B cell (primary cell): Measurements from ENCODE around the gene THBS2. TPM values are rescaled to one million over a fixed set of nuclear protein-coding genes. Genes with fewer than 3 reads are reported as not detected.

ENCODE experiments used
- ATAC-seq: fragments of 200-7000 bp; cut with Tn5 transposase; one replicate; pipeline ENCODE4 v1.10.0; 2021; ENCODE audit warnings: low read depth, mild to moderate bottlenecking, moderate number of reproducible peaks, moderate library complexity
- CTCF ChIA-PET: fragments of 350-600 bp; sonication (Branson Sonifier 250); formaldehyde crosslinking; loops from one replicate; lab custom pipeline; 2021; ENCODE audit warnings: antibody characterized with exemption, inconsistent platforms; lab: Charles Lee
- POLR2A ChIA-PET: fragments of 350-600 bp; sonication (Branson Sonifier 250); formaldehyde crosslinking; loops from one replicate; lab custom pipeline; 2021; ENCODE audit warnings: antibody characterized with exemption; lab: Charles Lee
- DNase-seq: peaks from one replicate; pipeline ENCODE4 v3.0.0; 2013
- H2AFZ ChIP-seq: 2 replicates; pipeline ENCODE4 v1.6.1; 2012; ENCODE audit warnings: mild to moderate bottlenecking, low read depth, low read length; ENCODE audit not compliant: insufficient read depth, poor library complexity, severe bottlenecking
- H3K27ac ChIP-seq, 2 donors: 1 replicate in 1 of 2; 2 replicates in 1 of 2; pipeline ENCODE4 v1.5.1; 2012 to 2013; ENCODE audit warnings: low read length in 2 of 2, mild to moderate bottlenecking in 2 of 2, moderate library complexity in 1 of 2
- H3K27me3 ChIP-seq, 4 experiments: fragments of 200-600 bp in 1 of 4; sonication (generic) in 1 of 4; replicated peaks in 1 of 4; 1 replicate in 2 of 4; 2 replicates in 2 of 4; pipeline versions ENCODE4 v1.6.1 to v1.7.0; 2013 to 2016; ENCODE audit warnings: low read length in 3 of 4, mild to moderate bottlenecking in 2 of 4, mixed read lengths in 1 of 4, moderate library complexity in 1 of 4; ENCODE audit not compliant: insufficient read depth in 4 of 4, control insufficient read depth in 3 of 4; ENCODE audit errors: control extremely low read depth in 1 of 4
- H3K36me3 ChIP-seq, 2 experiments: replicated peaks in 1 of 2; 1 replicate in 1 of 2; 2 replicates in 1 of 2; pipeline versions ENCODE4 v1.6.1 to v1.7.1; 2013; ENCODE audit warnings: low read length in 1 of 2; ENCODE audit not compliant: insufficient read depth in 2 of 2, control insufficient read depth in 1 of 2; ENCODE audit errors: control extremely low read depth in 1 of 2, extremely low read depth in 1 of 2
- H3K4me1 ChIP-seq, 2 donors: fragments of 200-600 bp in 1 of 2; sonication (generic) in 1 of 2; 1 replicate in 1 of 2; 2 replicates in 1 of 2; pipeline versions ENCODE4 v1.5.1 to v1.6.1; 2013 to 2017; ENCODE audit warnings: low read length in 2 of 2; ENCODE audit not compliant: control insufficient read depth in 2 of 2, insufficient read depth in 2 of 2
- H3K4me2 ChIP-seq: replicated peaks from 2 replicates; pipeline ENCODE3; 2012; ENCODE audit warnings: mild to moderate bottlenecking, low read depth, low read length; ENCODE audit not compliant: poor library complexity, severe bottlenecking
- H3K4me3 ChIP-seq, 5 experiments: fragments of 200-600 bp in 1 of 5; sonication (generic) in 1 of 5; 1 replicate in 3 of 5; 2 replicates in 2 of 5; pipeline versions ENCODE4 v1.5.1 to v1.7.0; 2011 to 2016; ENCODE audit warnings: low read length in 4 of 5, mild to moderate bottlenecking in 4 of 5, low read depth in 2 of 5, control low read depth in 1 of 5, moderate library complexity in 1 of 5; ENCODE audit not compliant: insufficient read depth in 1 of 5; ENCODE audit errors: control extremely low read depth in 1 of 5, extremely low read depth in 1 of 5
- H3K79me2 ChIP-seq: fragments of 200-600 bp; sonication (generic); one replicate; pipeline ENCODE4 v1.6.0; 2016; ENCODE audit warnings: low read length; ENCODE audit not compliant: control insufficient read depth, insufficient read depth
- H3K9ac ChIP-seq: fragments of 200-600 bp; sonication (generic); 2 replicates; pipeline ENCODE4 v1.6.1; 2017; ENCODE audit warnings: mild to moderate bottlenecking, low read length, moderate library complexity
- H3K9me3 ChIP-seq, 3 donors: one replicate each; pipeline versions ENCODE4 v1.6.1 to v1.7.1; 2013; ENCODE audit warnings: low read length in 2 of 3; ENCODE audit not compliant: control insufficient read depth in 2 of 3, insufficient read depth in 1 of 3; ENCODE audit errors: control extremely low read depth in 1 of 3
- H4K20me1 ChIP-seq: 2 replicates; pipeline ENCODE4 v1.6.0; 2012; ENCODE audit warnings: mild to moderate bottlenecking, low read length; ENCODE audit not compliant: insufficient read depth, control insufficient read depth, poor library complexity, severe bottlenecking
- H3K27ac Mint-ChIP-seq: one replicate; pipeline ENCODE4 v1.8.0; 2021; ENCODE audit warnings: mixed read lengths
- H3K27me3 Mint-ChIP-seq: one replicate; pipeline ENCODE4 v1.8.0; 2021; ENCODE audit warnings: mixed read lengths
- H3K4me1 Mint-ChIP-seq: one replicate; pipeline ENCODE4 v1.8.0; 2021; ENCODE audit warnings: mixed read lengths
- H3K4me3 Mint-ChIP-seq: one replicate; pipeline ENCODE4 v1.8.0; 2021; ENCODE audit warnings: mixed read lengths
- H3K9me3 Mint-ChIP-seq: one replicate; pipeline ENCODE4 v1.8.0; 2022; ENCODE audit warnings: mixed read lengths; ENCODE audit not compliant: insufficient read depth
- EZH2 ChIP-seq: IDR thresholded peaks from 2 replicates; pipeline ENCODE4 v1.6.1; 2012; ENCODE audit warnings: borderline replicate concordance, low read depth, mild to moderate bottlenecking, moderate library complexity, low read length; ENCODE audit not compliant: insufficient read depth, poor library complexity, severe bottlenecking
- WGBS: methylation state at CpG from one replicate; pipeline ENCODE4 v1.1.5; 2013; ENCODE audit warnings: missing lambda C conversion rate; ENCODE audit not compliant: insufficient coverage; 5-methylcytosine and 5-hydroxymethylcytosine counted together
- intact Hi-C: fragments of 100-400 bp; cut with micrococcal nuclease; formaldehyde crosslinking; loops from one replicate; pipeline ENCODE4 v1.10.0; 2022
- polyA plus RNA-seq: library from polyadenylated mRNA; depleted of rRNA; stranded (reverse); fragments of >200 nt; gene quantifications from 2 replicates; pipeline ENCODE4 v1.2.3, GENCODE V29; 2012
- total RNA-seq, 2 donors: library from RNA; stranded (reverse); fragments of 120-200 nt in 1 of 2; gene quantifications; 1 replicate in 1 of 2; 2 replicates in 1 of 2; pipeline versions ENCODE4 v1.2.3 to v1.2.4, GENCODE V29; 2013 to 2022
- TF ChIP-seq, protein P1 (sequence below): fragments of 200-600 bp; IDR thresholded peaks from one replicate; pipeline ENCODE4 v1.8.0; 2022; ENCODE audit warnings: antibody characterized with exemption, mild to moderate bottlenecking

THBS2 gene
- total and polyA plus RNA-seq, 2 donors (not counting 1 experiment from before 2014, with no cell fraction given) = not detected

DNA sequence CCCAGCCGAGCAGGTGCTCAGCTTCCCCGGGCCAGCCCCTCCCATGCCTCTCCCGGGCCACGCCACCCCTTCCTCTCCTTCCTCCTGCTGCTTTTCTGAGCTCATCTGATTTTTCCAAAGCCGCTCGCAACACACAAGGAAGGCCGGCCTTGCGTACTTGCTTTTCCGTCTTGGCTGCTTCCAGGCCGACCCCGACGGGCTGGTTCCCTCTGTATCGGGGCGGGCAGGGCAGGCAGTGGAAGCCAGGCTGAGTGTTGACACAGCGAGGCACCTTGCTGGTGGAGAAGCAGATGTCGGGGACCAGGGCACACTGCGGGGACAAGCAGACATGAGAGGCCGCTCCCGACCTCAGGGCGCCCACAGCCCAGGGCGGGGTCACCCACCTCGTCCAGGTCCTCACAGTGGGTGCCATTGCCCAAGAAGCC is 21.1 kb downstream of the THBS2 start:
- no peaks in the 10 kb centered on the region for H3K79me2 ChIP-seq
- POLR2A ChIA-PET = no interaction called here
- Mint-ChIP-seq H3K4me3 (no peak overlapping the region), H3K27me3 (no peaks in the 10 kb centered on the region), H3K4me1 (no peaks in the 10 kb centered on the region), H3K9me3 (peaks cover 14% of the 10 kb centered on the region), H3K27ac (no peak overlapping the region)
- CTCF ChIA-PET = no interaction called here
- TF ChIP-seq, protein P1, sequence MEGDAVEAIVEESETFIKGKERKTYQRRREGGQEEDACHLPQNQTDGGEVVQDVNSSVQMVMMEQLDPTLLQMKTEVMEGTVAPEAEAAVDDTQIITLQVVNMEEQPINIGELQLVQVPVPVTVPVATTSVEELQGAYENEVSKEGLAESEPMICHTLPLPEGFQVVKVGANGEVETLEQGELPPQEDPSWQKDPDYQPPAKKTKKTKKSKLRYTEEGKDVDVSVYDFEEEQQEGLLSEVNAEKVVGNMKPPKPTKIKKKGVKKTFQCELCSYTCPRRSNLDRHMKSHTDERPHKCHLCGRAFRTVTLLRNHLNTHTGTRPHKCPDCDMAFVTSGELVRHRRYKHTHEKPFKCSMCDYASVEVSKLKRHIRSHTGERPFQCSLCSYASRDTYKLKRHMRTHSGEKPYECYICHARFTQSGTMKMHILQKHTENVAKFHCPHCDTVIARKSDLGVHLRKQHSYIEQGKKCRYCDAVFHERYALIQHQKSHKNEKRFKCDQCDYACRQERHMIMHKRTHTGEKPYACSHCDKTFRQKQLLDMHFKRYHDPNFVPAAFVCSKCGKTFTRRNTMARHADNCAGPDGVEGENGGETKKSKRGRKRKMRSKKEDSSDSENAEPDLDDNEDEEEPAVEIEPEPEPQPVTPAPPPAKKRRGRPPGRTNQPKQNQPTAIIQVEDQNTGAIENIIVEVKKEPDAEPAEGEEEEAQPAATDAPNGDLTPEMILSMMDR = no peak
- no peak for TF ChIP-seq EZH2
- no peak overlapping the region for H3K4me3 ChIP-seq
- no peaks in the 10 kb centered on the region for H3K4me1 ChIP-seq
- no peak overlapping the region for H3K27ac ChIP-seq
- H3K36me3 ChIP-seq = no peaks in the 10 kb centered on the region
- H3K27me3 ChIP-seq = no peaks in the 10 kb centered on the region
- H4K20me1 ChIP-seq = no peaks in the 10 kb centered on the region
- ATAC-seq (no peak), DNase-seq (no peak)
- H2AFZ ChIP-seq = no peak overlapping the region
- 96% methylated on average over 22 of the region's 22 CpGs for WGBS
- H3K4me2 ChIP-seq = no peak overlapping the region
- peaks cover 0 to 47% (median 0%) of the 10 kb centered on the region in 3 donors for H3K9me3 ChIP-seq
- H3K9ac ChIP-seq = no peak overlapping the region
- intact Hi-C loops = no loop called here

- no peak for ATAC-seq
- Histone ChIP-seq H3K27ac (no peak overlapping the region), H3K4me3 (no peak overlapping the region), H3K4me1 (no peaks in the 10 kb centered on the region), H3K9ac (no peak overlapping the region), H3K4me2 (no peak overlapping the region), H3K27me3 (no peaks in the 10 kb centered on the region), H3K9me3 (peaks cover 0 to 50% (median 0%) of the 10 kb centered on the region in 3 donors), H4K20me1 (no peaks in the 10 kb centered on the region), H2AFZ (no peak overlapping the region), H3K36me3 (no peaks in the 10 kb centered on the region), H3K79me2 (no peaks in the 10 kb centered on the region)
- H3K4me3 Mint-ChIP-seq = no peak overlapping the region
- intact Hi-C loops = no loop called here
- no peaks in the 10 kb centered on the region for H3K27me3 Mint-ChIP-seq
- H3K27ac Mint-ChIP-seq = no peak overlapping the region
- TF ChIP-seq, protein P1 = no peak
- TF ChIP-seq EZH2 = no peak
- no peaks in the 10 kb centered on the region for H3K4me1 Mint-ChIP-seq
- WGBS = 96% methylated on average over 53 of the region's 55 CpGs
- DNase-seq = no peak
- POLR2A ChIA-PET = no interaction called here
- CTCF ChIA-PET = no interaction called here
- H3K9me3 Mint-ChIP-seq = peaks cover 14% of the 10 kb centered on the region
Measured at GRCh38 chr6:169231790-169232506, 21.7 kb downstream of the THBS2 start.
